Measurements from ENCODE around the gene KLHL13.

DNA sequence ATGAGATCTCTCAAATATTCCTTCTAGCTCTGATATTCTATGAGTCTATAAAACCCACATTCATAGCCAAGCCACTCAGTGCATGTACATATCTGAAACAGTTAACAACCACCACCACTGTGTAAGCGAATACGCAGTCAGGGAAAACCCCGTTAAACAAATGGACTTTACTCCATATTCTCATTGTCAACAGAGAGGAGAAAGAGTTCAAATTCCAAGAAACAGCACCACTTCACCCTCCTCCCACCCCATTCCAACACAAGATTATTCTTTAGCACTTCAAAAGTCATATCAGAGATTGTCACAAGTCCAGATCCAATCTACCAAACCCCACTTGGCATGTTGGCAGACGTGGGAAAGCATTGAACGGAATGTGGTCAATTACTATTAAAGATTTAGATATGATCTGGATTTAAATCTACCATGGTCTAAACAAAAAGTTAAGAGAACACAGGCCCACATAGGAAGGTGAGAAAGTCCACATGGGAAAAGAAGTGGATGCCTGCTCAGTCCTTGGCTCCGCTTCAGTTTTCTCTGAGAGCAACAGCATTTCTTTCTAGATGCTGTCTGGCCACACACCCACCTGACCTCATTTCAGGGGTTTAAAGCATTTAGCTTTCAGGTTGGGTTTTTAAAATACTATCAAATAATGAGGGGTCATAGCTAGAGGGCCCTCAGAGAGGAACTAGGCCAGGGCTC, 39.8 kb upstream of the KLHL13 start:
- TF ChIP-seq EZH2 (IDR thresholded peaks at IDR 0.05; ENCODE audit: insufficient read depth, poor library complexity, severe bottlenecking), result no peak
- no peak for TF ChIP-seq EZH2phosphoT487 (IDR thresholded peaks at IDR 0.05; ENCODE audit: insufficient read depth, low read depth)
